Activated naive CD4-positive, alpha-beta T cell (primary cell): Measurements from ENCODE around the gene RD3L.
"Not testable (repeated sequence)": the region's sequence is repeated elsewhere in the genome, so short reads cannot be mapped to it uniquely, and the experiment has no call there.

Experiments
- DNase-seq, 4 experiments: peaks; one replicate each; lab custom pipeline; 2025; lab: John Stamatoyannopoulos, UW

The RD3L gene

GRCh38 chr14:103941973-103942736 is at the start of gene RD3L:
Gene RD3L (minus strand): TSS chr14:103942529. CDS start chr14:103941695, 834 bp downstream.
- no peak for DNase-seq

- no peak for DNase-seq
Observed at GRCh38 chr14:103989964-103990363, 47.6 kb upstream of the RD3L start.

GRCh38 chr14:103989034-103989433 is 46.7 kb upstream of the RD3L start:
- DNase-seq: no peak

- DNase-seq: no peak
Observed at GRCh38 chr14:103984196-103984595, 41.9 kb upstream of the RD3L start.

- DNase-seq: not testable (repeated sequence)
Observed at GRCh38 chr14:103980623-103981238, 38.4 kb upstream of the RD3L start.

GRCh38 chr14:103974575-103974974 is 32.2 kb upstream of the RD3L start:
- DNase-seq: no peak

GRCh38 chr14:103973354-103973753 is 31.0 kb upstream of the RD3L start:
- no peak for DNase-seq

GRCh38 chr14:103969961-103970360 is 27.6 kb upstream of the RD3L start:
- DNase-seq: no peak

GRCh38 chr14:103966631-103967030 is 24.3 kb upstream of the RD3L start:
- no peak for DNase-seq

GRCh38 chr14:103961928-103962578 is 19.7 kb upstream of the RD3L start:
- DNase-seq: no peak

GRCh38 chr14:103960457-103961055 is 18.2 kb upstream of the RD3L start:
- DNase-seq: no peak

GRCh38 chr14:103949131-103949790 is 6.9 kb upstream of the RD3L start:
- DNase-seq: no peak

GRCh38 chr14:103948442-103948841 is 6.1 kb upstream of the RD3L start:
- no peak for DNase-seq

GRCh38 chr14:103946975-103947374 is 4.6 kb upstream of the RD3L start:
- DNase-seq: no peak

- DNase-seq: no peak
Observed at GRCh38 chr14:103943673-103944072, 1.3 kb upstream of the RD3L start.

GRCh38 chr14:103941462-103941861 is 867 bp downstream of the RD3L start:
- DNase-seq: no peak

GRCh38 chr14:103935102-103935501 is 7.2 kb downstream of the RD3L start:
- no peak for DNase-seq

GRCh38 chr14:103932791-103933490 is 9.4 kb downstream of the RD3L start:
- DNase-seq: no peak

- no peak for DNase-seq
Observed at GRCh38 chr14:103931422-103931821, 10.9 kb downstream of the RD3L start.

- DNase-seq: no peak
Observed at GRCh38 chr14:103930051-103930604, 12.2 kb downstream of the RD3L start.
